C4-2B (cell line): ENCODE measurements around the gene ARHGEF26.

Experiments
- CTCF ChIP-seq: fragments of 450-650 bp; conservative IDR thresholded peaks from 2 replicates; pipeline ENCODE4 v1.5.1; 2017; ENCODE audit warnings: mild to moderate bottlenecking
- ZFX ChIP-seq: fragments of 450-650 bp; IDR thresholded peaks from 2 replicates; pipeline ENCODE4 v1.6.1; 2017

GRCh38 chr3:154085799-154086198 lies 35.4 kb upstream of the ARHGEF26 start:
- no peak for TF ChIP-seq CTCF
- TF ChIP-seq ZFX, result no peak
